Measurements from ENCODE around the gene ESR1. TPM values are rescaled to one million over a fixed set of nuclear protein-coding genes. Genes with fewer than 3 reads are reported as not detected.
"Not testable (repeated sequence)": the region's sequence is repeated elsewhere in the genome, so short reads cannot be mapped to it uniquely, and the experiment has no call there.

ESR1 gene
- total RNA-seq, 2 donors from 2014 or later, result 0.16 to 0.37 TPM

GRCh38 chr6:152063170-152063921 is 255.9 kb downstream of the ESR1 start:
- intact Hi-C loops (cut with DNase I), result no loop called here
- H3K27ac ChIP-seq, result no peak overlapping the region
- no peak overlapping the region for H3K4me3 ChIP-seq
- H3K9me3 ChIP-seq, result no peaks in the 10 kb centered on the region
- no peak for TF ChIP-seq CTCF (IDR thresholded peaks at IDR 0.05)
- DNase-seq, result no peak
- no peaks in the 10 kb centered on the region for H3K4me1 ChIP-seq
- no peaks in the 10 kb centered on the region for H3K36me3 ChIP-seq
- H3K9ac ChIP-seq (ENCODE audit: low read depth in 2 of 2, low read length in 2 of 2), result no peak overlapping the region
- no peaks in the 10 kb centered on the region for H3K27me3 ChIP-seq

GRCh38 chr6:152068622-152069261 is 261.3 kb downstream of the ESR1 start:
- no peak overlapping the region for H3K9ac ChIP-seq (ENCODE audit: low read depth in 2 of 2, low read length in 2 of 2)
- H3K36me3 ChIP-seq, result no peaks in the 10 kb centered on the region
- no peaks in the 10 kb centered on the region for H3K4me1 ChIP-seq
- no peak for TF ChIP-seq CTCF (IDR thresholded peaks at IDR 0.05)
- no peaks in the 10 kb centered on the region for H3K9me3 ChIP-seq
- no peaks in the 10 kb centered on the region for H3K27me3 ChIP-seq
- intact Hi-C loops (cut with DNase I), result no loop called here
- DNase-seq, result no peak
- H3K27ac ChIP-seq, result no peak overlapping the region
- H3K4me3 ChIP-seq, result no peak overlapping the region

- Histone ChIP-seq H3K9me3 (no peaks in the 10 kb centered on the region), H3K9ac (ENCODE audit: low read depth in 2 of 2, low read length in 2 of 2) (no peak overlapping the region), H3K36me3 (no peaks in the 10 kb centered on the region), H3K27me3 (no peaks in the 10 kb centered on the region), H3K27ac (no peak overlapping the region), H3K4me1 (no peaks in the 10 kb centered on the region), H3K4me3 (no peak overlapping the region)
- TF ChIP-seq CTCF (IDR thresholded peaks at IDR 0.05), result no peak
- intact Hi-C loops (cut with DNase I), result no loop called here
- DNase-seq, result no peak
Observed at GRCh38 chr6:152070556-152070955, 263.1 kb downstream of the ESR1 start.

- H3K4me1 ChIP-seq, result no peaks in the 10 kb centered on the region
- intact Hi-C loops (cut with DNase I), result no loop called here
- no peak overlapping the region for H3K27ac ChIP-seq
- H3K9ac ChIP-seq (ENCODE audit: low read depth in 2 of 2, low read length in 2 of 2), result no peak overlapping the region
- no peaks in the 10 kb centered on the region for H3K36me3 ChIP-seq
- H3K4me3 ChIP-seq, result no peak overlapping the region
- H3K9me3 ChIP-seq, result no peaks in the 10 kb centered on the region
- no peak for DNase-seq
- TF ChIP-seq CTCF (IDR thresholded peaks at IDR 0.05), result no peak
- no peaks in the 10 kb centered on the region for H3K27me3 ChIP-seq
Observed at GRCh38 chr6:152071318-152071717, 263.8 kb downstream of the ESR1 start.

- H3K27me3 ChIP-seq, result no peaks in the 10 kb centered on the region
- H3K4me1 ChIP-seq, result no peaks in the 10 kb centered on the region
- no peaks in the 10 kb centered on the region for H3K9me3 ChIP-seq
- no peaks in the 10 kb centered on the region for H3K36me3 ChIP-seq
- no peak overlapping the region for H3K27ac ChIP-seq
- DNase-seq, result no peak
- intact Hi-C loops (cut with DNase I), result no loop called here
- no peak overlapping the region for H3K9ac ChIP-seq (ENCODE audit: low read depth in 2 of 2, low read length in 2 of 2)
- H3K4me3 ChIP-seq, result no peak overlapping the region
- TF ChIP-seq CTCF (IDR thresholded peaks at IDR 0.05), result no peak
Observed at GRCh38 chr6:152071843-152072242, 264.4 kb downstream of the ESR1 start.

GRCh38 chr6:152076242-152076641 is 268.8 kb downstream of the ESR1 start:
- H3K9ac ChIP-seq (ENCODE audit: low read depth in 2 of 2, low read length in 2 of 2); H3K4me3 ChIP-seq; H3K9me3 ChIP-seq; H3K4me1 ChIP-seq; DNase-seq; H3K36me3 ChIP-seq; H3K27ac ChIP-seq; intact Hi-C loops (cut with DNase I); H3K27me3 ChIP-seq: not testable (repeated sequence)

Measured in colonic mucosa (tissue), 4 donors.